Measurements from ENCODE around the gene DEFB114. TPM values are rescaled to one million over a fixed set of nuclear protein-coding genes. Genes with fewer than 3 reads are reported as not detected.

Gene DEFB114
- total RNA-seq, 1 experiment from 2014 or later: not detected

GRCh38 chr6:49934770-49935169, 29.2 kb downstream of the DEFB114 start:
- Histone ChIP-seq H3K4me2 (ENCODE audit: low read depth, low read length, poor library complexity, severe bottlenecking) (no peak overlapping the region), H3K4me3 (ENCODE audit: low read length) (no peak overlapping the region), H3K36me3 (ENCODE audit: insufficient read depth, low read length) (no peaks in the 10 kb centered on the region), H3K27me3 (ENCODE audit: low read length) (no peaks in the 10 kb centered on the region), H3K27ac (ENCODE audit: low read length) (no peak overlapping the region), H2AFZ (ENCODE audit: low read length) (no peak overlapping the region), H3K79me2 (ENCODE audit: low read length) (no peaks in the 10 kb centered on the region), H4K20me1 (ENCODE audit: insufficient read depth, low read depth, low read length) (no peaks in the 10 kb centered on the region), H3K4me1 (ENCODE audit: low read length) (no peaks in the 10 kb centered on the region), H3K9me2 (replicated peaks; ENCODE audit: insufficient read depth, low read length) (no peaks in the 10 kb centered on the region), H3K9me3 (ENCODE audit: low read length) (no peaks in the 10 kb centered on the region), H3K9ac (ENCODE audit: low read length) (no peak overlapping the region)
- DNase-seq: no peak

DNA sequence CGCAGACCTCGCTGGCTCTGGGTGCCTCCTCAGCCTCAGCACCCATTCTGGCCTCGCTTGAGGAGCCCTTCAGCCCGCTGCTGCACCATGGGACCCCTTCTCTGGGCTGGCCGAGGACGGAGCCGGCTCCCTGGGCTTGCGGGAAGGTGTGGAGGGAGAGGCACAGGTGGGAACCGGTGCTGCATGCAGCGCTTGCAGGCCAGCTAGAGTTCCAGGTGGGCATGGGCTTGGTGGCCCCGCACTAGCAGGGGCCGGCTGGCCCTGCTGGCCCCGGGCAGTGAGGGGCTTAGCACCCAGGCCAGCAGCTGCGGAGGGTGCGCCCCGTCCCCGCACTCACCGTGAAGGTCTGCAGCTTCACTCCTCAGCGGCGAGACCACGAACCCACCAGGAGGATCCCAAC, 30.4 kb downstream of the DEFB114 start:
- Histone ChIP-seq H3K9me3 (ENCODE audit: low read length) (no peaks in the 10 kb centered on the region), H3K27ac (ENCODE audit: low read length) (no peak overlapping the region), H3K4me2 (ENCODE audit: low read depth, low read length, poor library complexity, severe bottlenecking) (no peak overlapping the region), H3K36me3 (ENCODE audit: insufficient read depth, low read length) (no peaks in the 10 kb centered on the region), H3K4me3 (ENCODE audit: low read length) (no peak overlapping the region), H3K79me2 (ENCODE audit: low read length) (no peaks in the 10 kb centered on the region), H3K4me1 (ENCODE audit: low read length) (no peaks in the 10 kb centered on the region), H3K9me2 (replicated peaks; ENCODE audit: insufficient read depth, low read length) (no peaks in the 10 kb centered on the region), H3K27me3 (ENCODE audit: low read length) (no peaks in the 10 kb centered on the region), H3K9ac (ENCODE audit: low read length) (no peak overlapping the region), H2AFZ (ENCODE audit: low read length) (no peak overlapping the region), H4K20me1 (ENCODE audit: insufficient read depth, low read depth, low read length) (no peaks in the 10 kb centered on the region)
- DNase-seq: no peak

GRCh38 chr6:49929340-49929739, 34.6 kb downstream of the DEFB114 start:
- Histone ChIP-seq H3K27ac (ENCODE audit: low read length) (no peak overlapping the region), H2AFZ (ENCODE audit: low read length) (no peak overlapping the region), H3K9me3 (ENCODE audit: low read length) (no peaks in the 10 kb centered on the region), H3K27me3 (ENCODE audit: low read length) (no peaks in the 10 kb centered on the region), H3K36me3 (ENCODE audit: insufficient read depth, low read length) (no peaks in the 10 kb centered on the region), H3K4me2 (ENCODE audit: low read depth, low read length, poor library complexity, severe bottlenecking) (no peak overlapping the region), H3K79me2 (ENCODE audit: low read length) (no peaks in the 10 kb centered on the region), H3K9me2 (replicated peaks; ENCODE audit: insufficient read depth, low read length) (no peaks in the 10 kb centered on the region), H4K20me1 (ENCODE audit: insufficient read depth, low read depth, low read length) (no peaks in the 10 kb centered on the region), H3K4me3 (ENCODE audit: low read length) (no peak overlapping the region), H3K4me1 (ENCODE audit: low read length) (no peaks in the 10 kb centered on the region), H3K9ac (ENCODE audit: low read length) (no peak overlapping the region)
- DNase-seq: no peak

DNA sequence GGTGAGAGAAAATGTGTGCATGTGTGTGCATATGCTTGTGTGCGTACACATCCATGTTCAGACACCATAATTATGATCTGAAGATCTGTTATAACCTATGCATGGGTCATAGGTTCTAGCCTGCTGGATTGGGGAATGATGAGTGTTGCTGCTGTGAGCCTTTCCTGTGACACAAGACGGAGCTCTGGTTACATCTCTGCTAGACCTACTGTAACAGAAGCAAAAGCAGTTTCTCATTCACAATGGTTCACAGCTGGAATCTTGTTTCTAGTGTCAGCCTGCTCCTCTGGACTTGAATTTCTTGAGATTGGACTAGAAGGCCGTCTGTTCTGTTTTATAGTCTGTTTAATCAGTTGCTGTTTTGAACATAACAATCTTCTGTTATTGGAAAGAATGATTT, 40.1 kb downstream of the DEFB114 start:
- no peaks in the 10 kb centered on the region for H3K9me2 ChIP-seq (replicated peaks; ENCODE audit: insufficient read depth, low read length)
- H3K4me2 ChIP-seq (ENCODE audit: low read depth, low read length, poor library complexity, severe bottlenecking): no peak overlapping the region
- H3K9me3 ChIP-seq (ENCODE audit: low read length): no peaks in the 10 kb centered on the region
- no peak for DNase-seq
- H4K20me1 ChIP-seq (ENCODE audit: insufficient read depth, low read depth, low read length): no peaks in the 10 kb centered on the region
- no peaks in the 10 kb centered on the region for H3K79me2 ChIP-seq (ENCODE audit: low read length)
- H3K36me3 ChIP-seq (ENCODE audit: insufficient read depth, low read length): no peaks in the 10 kb centered on the region
- no peak overlapping the region for H3K4me3 ChIP-seq (ENCODE audit: low read length)
- H3K4me1 ChIP-seq (ENCODE audit: low read length): no peaks in the 10 kb centered on the region
- no peaks in the 10 kb centered on the region for H3K27me3 ChIP-seq (ENCODE audit: low read length)
- no peak overlapping the region for H3K9ac ChIP-seq (ENCODE audit: low read length)
- no peak overlapping the region for H3K27ac ChIP-seq (ENCODE audit: low read length)
- H2AFZ ChIP-seq (ENCODE audit: low read length): no peak overlapping the region

DNA sequence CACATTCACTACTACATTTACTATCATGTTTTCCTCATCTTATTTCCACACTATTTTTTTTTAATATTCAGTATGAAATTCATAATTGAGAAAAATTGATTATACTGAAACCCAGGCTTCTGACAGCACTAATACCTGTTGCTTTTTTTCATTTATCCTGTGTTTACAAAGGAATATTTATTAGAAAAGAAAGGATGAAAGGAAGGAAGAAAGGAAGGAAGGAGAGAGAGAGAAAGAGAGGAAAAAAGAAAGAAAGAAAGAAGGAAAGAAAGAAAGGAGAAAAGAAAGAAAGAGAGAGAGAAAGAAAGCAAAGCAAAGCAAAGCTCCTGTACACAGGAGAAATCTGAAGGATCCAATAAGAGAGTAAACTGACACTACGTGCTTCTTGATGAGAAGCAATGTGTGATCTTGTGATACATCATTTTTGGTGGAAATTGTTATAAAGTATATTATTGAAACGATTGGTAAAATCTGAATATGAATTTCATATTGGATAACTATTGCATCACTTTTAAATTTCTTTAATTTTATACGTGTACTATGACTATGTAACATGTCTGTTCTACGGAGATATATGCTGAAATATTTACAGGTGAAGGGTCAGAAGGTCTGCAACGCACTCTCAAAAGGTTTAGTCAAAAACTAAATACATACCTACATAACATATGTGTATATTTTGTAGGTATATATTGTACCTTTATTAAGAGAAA, 43.9 kb downstream of the DEFB114 start:
- H2AFZ ChIP-seq (ENCODE audit: low read length): no peak overlapping the region
- no peaks in the 10 kb centered on the region for H3K4me1 ChIP-seq (ENCODE audit: low read length)
- no peaks in the 10 kb centered on the region for H3K79me2 ChIP-seq (ENCODE audit: low read length)
- no peaks in the 10 kb centered on the region for H3K36me3 ChIP-seq (ENCODE audit: insufficient read depth, low read length)
- no peak overlapping the region for H3K4me2 ChIP-seq (ENCODE audit: low read depth, low read length, poor library complexity, severe bottlenecking)
- H3K27me3 ChIP-seq (ENCODE audit: low read length): no peaks in the 10 kb centered on the region
- no peaks in the 10 kb centered on the region for H4K20me1 ChIP-seq (ENCODE audit: insufficient read depth, low read depth, low read length)
- H3K9ac ChIP-seq (ENCODE audit: low read length): no peak overlapping the region
- no peaks in the 10 kb centered on the region for H3K9me2 ChIP-seq (replicated peaks; ENCODE audit: insufficient read depth, low read length)
- no peaks in the 10 kb centered on the region; the same call in 1 of the 2 replicates for H3K9me3 ChIP-seq (ENCODE audit: low read length)
- no peak for DNase-seq
- no peak overlapping the region for H3K27ac ChIP-seq (ENCODE audit: low read length)
- no peak overlapping the region for H3K4me3 ChIP-seq (ENCODE audit: low read length)

DNA sequence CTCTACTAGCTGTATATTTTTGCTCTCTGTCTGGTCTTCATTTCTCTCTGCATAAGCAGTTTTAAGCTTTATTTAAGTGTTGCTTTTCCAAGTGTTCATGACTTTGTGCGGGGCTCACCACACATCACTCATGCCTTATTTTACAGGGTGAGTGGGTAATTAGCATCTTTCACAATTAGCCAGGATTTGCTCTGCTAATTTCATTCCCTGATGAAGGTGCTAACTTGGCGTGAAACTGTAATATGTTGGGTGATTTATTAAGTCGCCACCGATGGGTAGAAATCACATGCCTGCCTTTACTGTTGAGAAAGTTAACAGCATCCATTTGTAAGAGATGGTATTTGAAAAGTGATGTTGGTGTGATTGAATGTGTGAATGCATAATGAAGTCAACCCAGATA, 44.7 kb downstream of the DEFB114 start:
- DNase-seq: no peak
- H3K9ac ChIP-seq (ENCODE audit: low read length): no peak overlapping the region
- H3K79me2 ChIP-seq (ENCODE audit: low read length): no peaks in the 10 kb centered on the region
- no peak overlapping the region for H2AFZ ChIP-seq (ENCODE audit: low read length)
- no peak overlapping the region for H3K4me3 ChIP-seq (ENCODE audit: low read length)
- no peaks in the 10 kb centered on the region; the same call in 1 of the 2 replicates for H3K9me3 ChIP-seq (ENCODE audit: low read length)
- no peaks in the 10 kb centered on the region for H3K27me3 ChIP-seq (ENCODE audit: low read length)
- no peak overlapping the region for H3K27ac ChIP-seq (ENCODE audit: low read length)
- H4K20me1 ChIP-seq (ENCODE audit: insufficient read depth, low read depth, low read length): no peaks in the 10 kb centered on the region
- no peak overlapping the region for H3K4me2 ChIP-seq (ENCODE audit: low read depth, low read length, poor library complexity, severe bottlenecking)
- H3K9me2 ChIP-seq (replicated peaks; ENCODE audit: insufficient read depth, low read length): no peaks in the 10 kb centered on the region
- H3K36me3 ChIP-seq (ENCODE audit: insufficient read depth, low read length): no peaks in the 10 kb centered on the region
- H3K4me1 ChIP-seq (ENCODE audit: low read length): no peaks in the 10 kb centered on the region

GRCh38 chr6:49918787-49919186, 45.2 kb downstream of the DEFB114 start:
- Histone ChIP-seq H3K36me3 (ENCODE audit: insufficient read depth, low read length) (no peaks in the 10 kb centered on the region), H3K4me2 (ENCODE audit: low read depth, low read length, poor library complexity, severe bottlenecking) (no peak overlapping the region), H3K9ac (ENCODE audit: low read length) (no peak overlapping the region), H3K9me2 (replicated peaks; ENCODE audit: insufficient read depth, low read length) (no peaks in the 10 kb centered on the region), H3K27me3 (ENCODE audit: low read length) (no peaks in the 10 kb centered on the region), H3K4me3 (ENCODE audit: low read length) (no peak overlapping the region), H3K4me1 (ENCODE audit: low read length) (no peaks in the 10 kb centered on the region), H4K20me1 (ENCODE audit: insufficient read depth, low read depth, low read length) (no peaks in the 10 kb centered on the region), H3K79me2 (ENCODE audit: low read length) (no peaks in the 10 kb centered on the region), H3K27ac (ENCODE audit: low read length) (no peak overlapping the region), H2AFZ (ENCODE audit: low read length) (no peak overlapping the region), H3K9me3 (ENCODE audit: low read length) (no peaks in the 10 kb centered on the region; the same call in 1 of the 2 replicates)
- no peak for DNase-seq

- no peaks in the 10 kb centered on the region for H3K4me1 ChIP-seq (ENCODE audit: low read length)
- H3K27ac ChIP-seq (ENCODE audit: low read length): no peak overlapping the region
- H3K4me3 ChIP-seq (ENCODE audit: low read length): no peak overlapping the region
- no peaks in the 10 kb centered on the region for H4K20me1 ChIP-seq (ENCODE audit: insufficient read depth, low read depth, low read length)
- H3K4me2 ChIP-seq (ENCODE audit: low read depth, low read length, poor library complexity, severe bottlenecking): no peak overlapping the region
- no peak for DNase-seq
- no peaks in the 10 kb centered on the region for H3K36me3 ChIP-seq (ENCODE audit: insufficient read depth, low read length)
- no peak overlapping the region for H2AFZ ChIP-seq (ENCODE audit: low read length)
- no peak overlapping the region for H3K9ac ChIP-seq (ENCODE audit: low read length)
- H3K9me3 ChIP-seq (ENCODE audit: low read length): no peaks in the 10 kb centered on the region; the same call in 1 of the 2 replicates
- no peaks in the 10 kb centered on the region for H3K79me2 ChIP-seq (ENCODE audit: low read length)
- no peaks in the 10 kb centered on the region for H3K9me2 ChIP-seq (replicated peaks; ENCODE audit: insufficient read depth, low read length)
- H3K27me3 ChIP-seq (ENCODE audit: low read length): no peaks in the 10 kb centered on the region
Measured at GRCh38 chr6:49915035-49915434, 48.9 kb downstream of the DEFB114 start.

All from Karpas-422 (cell line).